T-helper 9 cell (primary cell): ENCODE results near the gene TTC9C.
"Not testable (repeated sequence)": the region's sequence is repeated elsewhere in the genome, so short reads cannot be mapped to it uniquely, and the experiment has no call there.

Source experiments
- DNase-seq: peaks from one replicate; pipeline ENCODE4 v3.0.0-alpha.2; 2020

Gene TTC9C

DNA sequence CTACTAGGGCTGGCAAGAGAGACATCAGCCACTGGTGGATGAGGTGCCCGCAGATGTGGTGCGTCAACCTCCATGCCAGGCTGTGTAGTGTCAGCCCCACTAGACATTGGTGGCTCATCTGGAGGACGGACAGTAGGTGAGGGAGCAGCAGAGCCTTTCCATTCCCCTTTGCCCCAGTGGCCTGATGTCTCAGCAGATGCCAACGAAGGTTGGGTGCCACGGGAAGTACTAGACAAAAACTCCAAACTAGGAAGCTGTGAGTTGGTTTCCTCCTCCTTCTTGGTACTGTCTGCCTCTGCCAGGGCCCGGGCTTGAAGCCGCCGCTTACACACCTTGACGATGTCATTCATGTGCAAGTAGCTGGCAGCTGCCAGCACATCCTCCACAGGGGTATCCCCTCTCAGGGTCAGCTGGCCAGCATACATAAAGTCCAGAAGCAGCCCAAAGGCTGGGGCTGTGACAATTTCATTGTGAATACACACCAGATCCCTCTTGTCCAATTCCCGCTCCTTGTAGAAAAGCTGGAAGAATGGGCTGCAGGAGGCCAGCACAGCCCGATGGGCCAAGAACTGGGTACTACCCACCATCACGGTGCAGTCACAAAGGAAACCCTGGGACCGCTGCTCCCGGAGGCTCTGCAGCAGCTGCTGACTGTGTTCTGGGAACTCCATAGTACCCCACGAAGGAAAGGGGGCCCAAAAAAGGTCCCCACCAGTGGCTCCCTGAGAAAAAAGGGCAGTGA, 24.9 kb downstream of the TTC9C start:
- DNase-seq = no peak

GRCh38 chr11:62753736-62754603, 25.7 kb downstream of the TTC9C start, which contains the start of gene ZBTB3:
Gene ZBTB3 (minus strand): TSS chr11:62754160. CDS start chr11:62753664, 496 bp downstream.
- DNase-seq = peak; percentile 98

DNA sequence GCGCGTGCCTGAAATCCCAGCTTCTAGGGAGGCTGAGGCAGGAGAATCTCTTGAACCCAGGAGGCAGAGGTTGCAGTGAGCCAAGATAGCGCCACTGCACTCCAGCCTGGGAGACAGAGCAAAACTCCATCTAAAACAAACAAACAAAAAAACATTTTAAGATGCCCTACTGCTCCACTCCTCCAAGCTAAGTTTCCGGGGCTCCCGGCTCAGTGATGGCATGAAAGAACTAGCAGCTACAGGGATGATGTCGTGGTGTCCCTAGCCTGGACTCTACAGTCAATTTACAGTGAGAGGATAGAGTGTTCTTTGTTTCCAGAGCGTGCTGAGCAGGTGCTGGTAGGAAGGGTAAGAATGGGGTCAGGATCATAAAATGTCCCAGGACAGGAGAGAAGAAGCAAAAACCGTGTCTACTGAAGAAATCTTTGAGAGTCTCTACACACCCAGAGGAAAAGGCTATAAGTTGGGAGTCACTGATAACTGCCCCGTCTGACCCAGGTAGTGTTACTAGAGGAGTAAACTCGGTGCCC, 26.9 kb downstream of the TTC9C start:
- DNase-seq = no peak

DNA sequence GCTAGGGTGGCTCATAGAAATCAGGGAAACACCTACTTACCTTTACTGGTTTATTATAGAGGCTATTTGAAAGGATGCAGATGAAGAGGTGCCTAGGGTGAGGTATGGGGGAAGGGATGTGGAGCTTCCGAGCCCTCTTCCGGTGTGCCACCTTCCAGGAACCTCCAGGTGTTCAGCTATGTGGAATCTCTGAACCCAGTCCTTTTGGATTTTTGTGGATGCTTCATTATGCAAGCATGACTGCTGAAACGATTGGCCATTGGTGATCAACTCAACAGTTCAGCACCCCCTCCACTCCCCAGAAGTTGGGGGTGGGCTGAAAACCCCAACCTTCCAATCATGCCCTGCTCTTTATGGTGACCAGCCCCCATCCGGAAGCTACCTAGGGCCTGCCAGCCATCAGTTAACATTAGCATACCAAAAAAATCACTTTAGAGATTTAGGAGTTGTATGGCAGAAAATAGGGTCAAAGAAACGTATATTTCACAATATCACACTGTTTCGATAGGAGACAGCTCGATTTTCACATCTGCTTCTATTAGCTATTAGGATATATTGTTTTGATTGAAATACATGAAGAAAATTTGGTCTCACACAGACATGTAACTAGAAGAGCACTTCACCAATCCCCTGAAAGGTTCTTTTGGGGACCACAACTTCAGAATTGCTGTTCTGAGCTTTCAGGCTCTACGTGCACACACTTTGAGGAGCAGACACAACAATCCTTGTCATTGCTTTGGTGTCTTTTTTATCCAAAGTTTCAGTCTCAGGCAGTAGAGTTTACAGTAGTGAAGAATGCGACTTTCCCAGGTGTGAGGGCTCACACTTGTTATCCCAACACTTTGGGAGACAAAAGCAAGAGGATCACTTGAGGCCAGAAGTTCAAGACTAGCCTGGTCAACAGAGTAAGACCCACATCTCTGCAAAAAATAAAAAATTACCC, 29.8 kb downstream of the TTC9C start:
- DNase-seq = no peak

DNA sequence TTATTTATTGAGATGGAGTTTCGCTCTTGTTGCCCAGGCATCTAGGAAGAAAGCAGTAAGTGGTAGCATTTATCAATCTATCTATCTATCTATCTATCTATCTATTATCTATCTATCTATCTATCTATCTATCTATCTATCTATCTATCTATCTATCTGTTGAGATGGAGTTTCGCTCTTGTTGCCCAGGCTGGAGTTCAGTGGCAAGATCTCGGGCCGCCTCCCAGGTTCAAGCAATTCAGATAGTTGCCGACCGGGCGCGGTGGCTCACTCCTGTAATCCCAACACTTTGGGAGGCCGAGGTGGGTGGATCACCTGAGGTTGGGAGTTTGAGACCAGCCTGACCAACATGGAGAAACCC, 32.6 kb downstream of the TTC9C start:
- DNase-seq = not testable (repeated sequence)

- DNase-seq = no peak
Measured at GRCh38 chr11:62770778-62771143, 42.5 kb downstream of the TTC9C start.

- DNase-seq = peak; percentile 86
Measured at GRCh38 chr11:62771144-62772021, 43.1 kb downstream of the TTC9C start, which contains the start of gene TAF6L. Gene TAF6L (plus strand): TSS chr11:62771396. CDS start chr11:62775784, 4,388 bp downstream.

GRCh38 chr11:62774407-62774806, 46.1 kb downstream of the TTC9C start:
- no peak for DNase-seq

GRCh38 chr11:62775646-62776045, 47.4 kb downstream of the TTC9C start:
- DNase-seq = no peak

DNA sequence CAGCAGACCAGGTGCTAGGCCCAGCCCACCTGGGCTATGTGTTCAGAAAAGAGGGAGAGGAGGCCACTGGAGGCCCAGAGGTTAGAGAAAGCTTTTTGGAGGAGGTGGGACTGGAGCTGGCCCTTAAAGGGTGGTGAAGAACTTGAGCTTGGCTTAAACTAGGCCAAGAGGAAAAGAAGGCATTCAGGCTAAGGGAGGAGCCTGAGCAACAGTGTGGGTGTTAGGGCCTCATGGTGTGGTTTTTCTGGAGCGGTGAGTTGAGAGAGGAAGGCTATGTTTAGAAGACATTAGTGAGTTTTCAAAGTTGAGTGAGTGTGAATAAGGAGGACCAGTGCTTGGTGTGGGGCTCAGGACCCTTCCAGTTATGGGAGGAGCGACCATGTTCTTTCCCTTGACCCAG, 49.1 kb downstream of the TTC9C start:
- no peak for DNase-seq

DNA sequence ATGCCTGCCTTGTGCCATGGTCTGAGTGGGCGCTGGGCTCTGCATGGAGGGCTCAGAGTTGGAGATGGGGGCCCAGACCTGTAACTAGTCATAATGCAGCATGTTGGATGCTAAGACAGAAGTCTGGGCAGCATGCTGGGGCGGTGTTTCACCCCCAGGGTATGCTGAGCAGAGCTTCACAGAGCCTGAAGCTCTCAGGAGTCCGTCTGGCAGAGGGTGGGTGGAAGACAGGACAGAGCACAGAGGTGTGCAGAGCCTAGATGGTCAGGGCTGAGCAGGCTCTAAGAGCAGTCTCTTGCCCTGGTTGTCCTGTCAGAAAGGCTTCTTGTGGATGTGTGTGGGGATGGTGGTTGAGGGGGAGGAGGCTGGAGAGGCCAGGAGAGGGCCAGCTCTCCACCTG, 50.2 kb downstream of the TTC9C start:
- DNase-seq = no peak

GRCh38 chr11:62782753-62783152, 54.5 kb downstream of the TTC9C start:
- DNase-seq = no peak

GRCh38 chr11:62786318-62787004, 58.2 kb downstream of the TTC9C start:
- peak; percentile 79 for DNase-seq

GRCh38 chr11:62787005-62787759, 58.9 kb downstream of the TTC9C start, which contains the start of gene TMEM179B:
Gene TMEM179B (plus strand): TSS chr11:62787402. CDS start chr11:62787432, 30 bp downstream.
- peak; percentile 97 for DNase-seq
